Calu3 (cell line): ENCODE measurements around the gene SH2B3. TPM values are rescaled to one million over a fixed set of nuclear protein-coding genes. Genes with fewer than 3 reads are reported as not detected.

ENCODE experiments used
- BruUV-seq: library from RNA; stranded (reverse); fragments of 400-500 nt; replicated peaks from 2 replicates; lab custom pipeline; 2021; lab: Mats Ljungman, UMichigan
- CTCF ChIA-PET: fragments of 300-600 bp; sonication (Branson Sonifier 250); formaldehyde crosslinking; loops from one replicate; lab custom pipeline; 2022; ENCODE audit warnings: antibody characterized with exemption; lab: Charles Lee
- DNase-seq: peaks from one replicate; pipeline ENCODE4 v3.0.0; 2022
- H3K27ac Mint-ChIP-seq: one replicate; pipeline ENCODE4 v1.8.0; 2022; ENCODE audit warnings: mixed read lengths; ENCODE audit not compliant: unreplicated experiment
- H3K27me3 Mint-ChIP-seq: one replicate; pipeline ENCODE4 v1.8.0; 2022; ENCODE audit warnings: mixed read lengths; ENCODE audit not compliant: unreplicated experiment
- H3K36me3 Mint-ChIP-seq: one replicate; pipeline ENCODE4 v1.8.0; 2022; ENCODE audit warnings: mild to moderate bottlenecking, moderate library complexity, mixed read lengths; ENCODE audit not compliant: insufficient read depth, unreplicated experiment
- H3K4me1 Mint-ChIP-seq: one replicate; pipeline ENCODE4 v1.8.0; 2022; ENCODE audit warnings: mild to moderate bottlenecking, low read depth, mixed read lengths; ENCODE audit not compliant: unreplicated experiment
- H3K4me3 Mint-ChIP-seq: one replicate; pipeline ENCODE4 v1.8.0; 2022; ENCODE audit warnings: mild to moderate bottlenecking, low read depth, moderate library complexity, mixed read lengths; ENCODE audit not compliant: unreplicated experiment
- H3K9me3 Mint-ChIP-seq: one replicate; pipeline ENCODE4 v1.8.0; 2022; ENCODE audit warnings: low read depth, mixed read lengths; ENCODE audit not compliant: unreplicated experiment
- intact Hi-C: fragments of 100-400 bp; cut with micrococcal nuclease; formaldehyde crosslinking; loops from one replicate; pipeline ENCODE4 v1.10.0; 2022; ENCODE audit not compliant: unreplicated experiment
- total RNA-seq: library from RNA; stranded (reverse); gene quantifications from 2 replicates; pipeline ENCODE4 v1.2.3, GENCODE V29; 2022
- TF ChIP-seq, protein P1 (sequence below): fragments of 200-600 bp; IDR thresholded peaks from one replicate; pipeline ENCODE4 v1.8.0; 2022; ENCODE audit warnings: antibody characterized with exemption; ENCODE audit not compliant: unreplicated experiment

SH2B3 gene
- total RNA-seq, 1 experiment from 2014 or later: 14.3 TPM

GRCh38 chr12:111428728-111429175 lies 23.0 kb downstream of the SH2B3 start:
- H3K4me3 Mint-ChIP-seq: no peak overlapping the region
- TF ChIP-seq, protein P1, sequence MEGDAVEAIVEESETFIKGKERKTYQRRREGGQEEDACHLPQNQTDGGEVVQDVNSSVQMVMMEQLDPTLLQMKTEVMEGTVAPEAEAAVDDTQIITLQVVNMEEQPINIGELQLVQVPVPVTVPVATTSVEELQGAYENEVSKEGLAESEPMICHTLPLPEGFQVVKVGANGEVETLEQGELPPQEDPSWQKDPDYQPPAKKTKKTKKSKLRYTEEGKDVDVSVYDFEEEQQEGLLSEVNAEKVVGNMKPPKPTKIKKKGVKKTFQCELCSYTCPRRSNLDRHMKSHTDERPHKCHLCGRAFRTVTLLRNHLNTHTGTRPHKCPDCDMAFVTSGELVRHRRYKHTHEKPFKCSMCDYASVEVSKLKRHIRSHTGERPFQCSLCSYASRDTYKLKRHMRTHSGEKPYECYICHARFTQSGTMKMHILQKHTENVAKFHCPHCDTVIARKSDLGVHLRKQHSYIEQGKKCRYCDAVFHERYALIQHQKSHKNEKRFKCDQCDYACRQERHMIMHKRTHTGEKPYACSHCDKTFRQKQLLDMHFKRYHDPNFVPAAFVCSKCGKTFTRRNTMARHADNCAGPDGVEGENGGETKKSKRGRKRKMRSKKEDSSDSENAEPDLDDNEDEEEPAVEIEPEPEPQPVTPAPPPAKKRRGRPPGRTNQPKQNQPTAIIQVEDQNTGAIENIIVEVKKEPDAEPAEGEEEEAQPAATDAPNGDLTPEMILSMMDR: no peak
- no peaks in the 10 kb centered on the region for H3K9me3 Mint-ChIP-seq
- intact Hi-C loops: no loop called here
- no peak overlapping the region for H3K27ac Mint-ChIP-seq
- CTCF ChIA-PET: no interaction called here
- no peaks in the 10 kb centered on the region for H3K27me3 Mint-ChIP-seq
- BruUV-seq: no TSS peak
- peaks cover 39% of the 10 kb centered on the region for H3K4me1 Mint-ChIP-seq
- no peak for DNase-seq
- H3K36me3 Mint-ChIP-seq: peaks cover 39% of the 10 kb centered on the region

- no TSS peak for BruUV-seq
- Mint-ChIP-seq H3K36me3 (peaks cover 31% of the 10 kb centered on the region), H3K4me1 (peaks cover 30% of the 10 kb centered on the region), H3K27me3 (no peaks in the 10 kb centered on the region), H3K27ac (peak overlapping the region; percentile 31), H3K4me3 (no peak overlapping the region), H3K9me3 (no peaks in the 10 kb centered on the region)
- intact Hi-C loops: no loop called here
- CTCF ChIA-PET: interaction anchor here (1.0 kb wide), 1 partner anchor 33 kb away, joined by 3 read pairs; no protein-coding TSS in a partner anchor
- TF ChIP-seq, protein P1: no peak
- no peak for DNase-seq
These were observed 24.2 kb downstream of the SH2B3 start for GRCh38 chr12:111429828-111430432.

GRCh38 chr12:111430433-111431353 lies 25.0 kb downstream of the SH2B3 start:
- BruUV-seq: no TSS peak
- Mint-ChIP-seq H3K9me3 (no peaks in the 10 kb centered on the region), H3K4me1 (peaks cover 27% of the 10 kb centered on the region), H3K27ac (peak overlapping the region; percentile 31), H3K36me3 (peaks cover 34% of the 10 kb centered on the region), H3K4me3 (no peak overlapping the region), H3K27me3 (no peaks in the 10 kb centered on the region)
- CTCF ChIA-PET: interaction anchor here (0.9 to 1.3 kb wide), 2 partner anchors 12 to 33 kb away, joined by 3 to 8 read pairs; no protein-coding TSS in a partner anchor
- TF ChIP-seq, protein P1: no peak
- intact Hi-C loops: no loop called here
- DNase-seq: no peak

DNA sequence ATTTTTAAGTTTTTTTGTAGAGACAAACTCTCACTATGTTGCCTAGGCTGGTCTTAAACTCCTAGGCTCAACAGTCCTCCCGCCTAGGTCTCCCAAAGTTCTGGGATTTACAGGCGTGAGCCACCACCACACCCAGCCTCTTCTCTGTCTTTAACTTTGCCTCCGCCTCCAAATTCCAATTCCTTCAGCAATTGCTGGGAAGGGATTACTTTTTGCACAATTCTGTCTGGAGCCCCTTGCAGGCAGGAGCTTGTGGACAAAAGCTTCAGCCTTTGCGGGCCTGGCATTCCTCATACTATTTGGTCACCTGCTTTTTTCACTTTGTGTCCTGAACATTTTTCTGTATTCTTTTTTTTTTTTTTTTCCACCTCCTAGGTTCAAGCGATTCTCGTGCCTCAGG lies 26.0 kb downstream of the SH2B3 start:
- CTCF ChIA-PET: interaction anchor here (0.7 to 1.3 kb wide), 4 partner anchors 11 to 536 kb away, joined by 3 to 8 read pairs (median 5); no protein-coding TSS in a partner anchor
- intact Hi-C loops: no loop called here
- H3K4me3 Mint-ChIP-seq: no peak overlapping the region
- no peak overlapping the region for H3K27ac Mint-ChIP-seq
- BruUV-seq: no TSS peak
- no peaks in the 10 kb centered on the region for H3K27me3 Mint-ChIP-seq
- TF ChIP-seq, protein P1: no peak
- H3K36me3 Mint-ChIP-seq: peaks cover 34% of the 10 kb centered on the region
- H3K9me3 Mint-ChIP-seq: no peaks in the 10 kb centered on the region
- DNase-seq: no peak
- H3K4me1 Mint-ChIP-seq: peaks cover 30% of the 10 kb centered on the region
